Right renal cortex interstitium (tissue), 3 donors: ENCODE data around the gene ZDHHC14. TPM values are rescaled to one million over a fixed set of nuclear protein-coding genes. Genes with fewer than 3 reads are reported as not detected.

Source experiments
- DNase-seq, 3 donors: peaks; one replicate each; pipeline ENCODE4 v3.0.0-alpha.2; 2013; ENCODE audit warnings: low read depth in 3 of 3, low spot score in 2 of 3
- polyA plus RNA-seq, 3 donors: library from polyadenylated mRNA; unstranded; fragments of 120-200 nt; gene quantifications; one replicate each; pipeline ENCODE4 v1.2.1, GENCODE V29; 2013; ENCODE audit not compliant: insufficient read length in 3 of 3

Gene ZDHHC14
- polyA plus RNA-seq, 3 donors, result 15.9 to 19.5 (median 18.5) TPM

DNA sequence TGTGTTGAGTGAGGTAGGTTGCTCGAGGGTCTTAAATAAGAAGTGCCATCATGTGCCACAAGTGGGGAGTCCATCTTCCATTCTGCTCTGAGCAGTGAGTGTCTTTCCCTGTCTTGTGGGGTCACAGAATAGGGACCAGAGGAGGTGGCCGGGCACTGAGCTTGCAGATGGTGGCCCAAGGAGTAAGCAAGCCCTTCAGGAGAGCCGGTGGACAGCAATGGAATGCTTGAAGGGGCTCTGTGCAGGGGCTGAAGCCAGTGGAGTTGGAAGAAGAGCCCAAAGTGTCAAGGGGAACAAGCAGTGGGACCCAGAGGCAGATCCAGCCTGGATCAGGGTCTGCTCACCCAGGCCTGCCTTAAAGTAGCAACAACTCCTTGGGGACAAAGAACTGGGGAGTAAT is 228.6 kb downstream of the ZDHHC14 start:
- DNase-seq, result no peak

- no peak for DNase-seq
Observed at GRCh38 chr6:157610451-157610999, 229.5 kb downstream of the ZDHHC14 start.

GRCh38 chr6:157611406-157611805 is 230.4 kb downstream of the ZDHHC14 start:
- no peak for DNase-seq

DNA sequence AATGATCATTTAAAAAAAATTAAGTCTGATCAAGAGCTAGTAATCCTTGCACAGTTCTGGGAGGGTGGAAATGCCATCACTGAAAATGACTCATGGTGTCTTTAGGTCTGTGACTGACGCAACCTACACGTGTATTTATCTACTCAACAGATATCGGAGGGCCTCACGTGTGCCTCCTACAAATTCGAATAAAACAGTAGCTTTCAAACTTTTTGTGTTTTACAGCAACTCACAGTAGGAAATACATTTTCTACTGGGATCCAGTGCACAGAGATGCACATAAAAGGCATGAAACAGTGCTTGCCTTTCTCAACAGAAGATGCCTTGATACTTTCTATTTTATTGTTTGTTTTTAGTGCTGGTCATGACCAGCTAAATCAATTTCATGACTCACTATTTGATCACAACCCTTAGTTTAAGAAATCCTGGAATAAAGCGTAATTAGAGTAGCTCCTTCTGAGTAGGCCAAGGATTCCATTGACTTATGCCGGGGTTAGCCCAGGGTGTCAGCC is 232.1 kb downstream of the ZDHHC14 start:
- no peak for DNase-seq

GRCh38 chr6:157614026-157614568 is 233.1 kb downstream of the ZDHHC14 start:
- no peak for DNase-seq

- DNase-seq, result no peak
Observed at GRCh38 chr6:157615420-157615769, 234.4 kb downstream of the ZDHHC14 start.

DNA sequence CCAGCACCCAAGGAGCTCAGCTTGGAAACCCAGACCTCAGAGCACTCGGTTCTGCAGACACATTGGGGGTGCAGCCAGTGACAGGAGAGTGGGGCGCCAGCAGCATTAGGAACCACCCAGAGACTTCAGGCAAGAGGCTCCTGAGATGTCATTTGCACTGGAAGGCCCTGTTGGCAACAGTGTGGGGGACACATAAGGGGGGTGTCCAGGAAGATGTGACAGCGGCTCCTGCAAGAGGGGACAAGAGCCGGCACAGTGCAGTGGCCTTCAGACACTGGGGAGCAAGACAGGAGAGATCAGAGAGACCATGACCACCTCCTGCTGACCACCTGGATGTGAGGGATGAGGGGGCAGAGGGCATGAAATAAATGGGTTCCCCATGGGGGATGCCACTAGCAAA is 235.0 kb downstream of the ZDHHC14 start:
- no peak for DNase-seq

DNA sequence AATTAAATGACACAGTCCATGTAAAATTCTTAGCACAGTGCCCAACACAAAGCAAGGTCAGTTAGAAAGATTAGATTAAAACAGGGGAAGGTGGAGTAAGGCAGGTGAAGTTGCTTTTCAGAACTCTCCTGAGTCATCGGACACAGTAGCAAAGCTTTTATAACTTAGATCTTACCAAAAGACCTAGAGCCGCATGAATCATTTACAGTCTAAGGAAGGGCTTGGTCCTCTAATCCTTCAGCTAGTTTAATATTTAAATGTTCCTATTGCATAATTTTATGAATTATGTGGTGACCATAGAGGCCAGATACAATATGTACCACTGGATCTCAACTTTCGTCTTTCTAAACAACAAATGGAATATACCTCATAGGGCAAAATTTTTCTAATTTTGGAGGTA is 240.0 kb downstream of the ZDHHC14 start:
- DNase-seq, result no peak

DNA sequence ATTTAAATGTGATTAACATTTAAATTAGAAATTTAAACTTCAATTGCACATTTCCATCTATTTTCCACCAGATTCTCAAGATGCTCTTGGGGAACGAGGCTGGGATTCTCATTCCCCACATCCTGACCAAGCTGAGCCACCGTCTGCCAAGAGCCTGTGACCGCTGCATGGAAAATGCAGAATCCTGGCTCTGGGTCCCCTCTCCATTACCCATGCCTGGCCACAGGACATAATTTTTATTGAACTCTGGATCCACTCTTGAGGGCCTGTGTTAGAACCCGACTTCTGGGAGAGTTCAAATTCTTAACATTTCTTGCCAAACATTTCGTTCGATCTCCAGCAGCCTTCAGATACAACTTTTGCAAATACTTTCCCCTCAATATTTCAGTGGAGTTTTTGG is 240.4 kb downstream of the ZDHHC14 start:
- no peak for DNase-seq

DNA sequence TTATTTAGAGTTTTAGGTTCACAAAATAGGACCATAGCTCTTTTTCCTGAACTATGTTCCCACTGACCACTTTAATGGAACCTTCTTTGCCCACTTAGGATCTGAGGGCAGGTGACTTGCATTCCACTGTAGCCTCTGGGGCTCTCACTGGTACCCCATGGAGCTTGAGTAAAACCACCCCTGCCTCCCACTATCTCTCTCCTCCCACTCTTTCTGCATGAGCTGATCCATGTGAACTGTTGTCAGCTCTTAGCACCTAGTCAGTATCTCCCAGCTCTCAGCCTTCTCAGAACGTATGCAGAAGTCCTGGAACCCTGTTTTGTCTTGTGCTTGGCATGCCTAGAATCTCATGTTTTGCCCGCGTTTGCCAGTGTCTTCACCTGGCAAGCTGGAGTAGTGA is 241.4 kb downstream of the ZDHHC14 start:
- DNase-seq, result no peak

- no peak for DNase-seq
Observed at GRCh38 chr6:157625111-157625510, 244.1 kb downstream of the ZDHHC14 start.

DNA sequence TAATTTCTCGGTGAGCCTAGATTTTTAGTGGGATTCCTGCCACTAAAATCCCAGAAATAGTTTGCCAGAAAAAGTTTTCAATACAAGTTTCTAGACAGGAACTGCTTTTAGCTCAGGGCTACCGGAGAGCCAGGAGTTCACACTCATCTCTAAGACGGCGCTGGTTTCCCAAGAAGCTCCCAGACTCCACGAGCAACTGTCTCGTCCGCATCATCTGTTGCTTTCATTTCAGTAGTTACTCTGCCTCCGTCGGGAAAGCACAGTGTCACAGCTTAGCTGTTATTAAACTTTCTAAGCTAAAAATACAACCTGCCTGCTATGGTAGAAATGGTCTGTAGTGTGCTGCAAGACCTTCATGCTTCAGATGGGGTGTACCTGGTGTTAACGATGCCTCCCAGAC is 244.8 kb downstream of the ZDHHC14 start:
- DNase-seq, result no peak

GRCh38 chr6:157627195-157627966 is 246.4 kb downstream of the ZDHHC14 start:
- DNase-seq, result no peak

- no peak for DNase-seq
Observed at GRCh38 chr6:157628463-157628862, 247.5 kb downstream of the ZDHHC14 start.

DNA sequence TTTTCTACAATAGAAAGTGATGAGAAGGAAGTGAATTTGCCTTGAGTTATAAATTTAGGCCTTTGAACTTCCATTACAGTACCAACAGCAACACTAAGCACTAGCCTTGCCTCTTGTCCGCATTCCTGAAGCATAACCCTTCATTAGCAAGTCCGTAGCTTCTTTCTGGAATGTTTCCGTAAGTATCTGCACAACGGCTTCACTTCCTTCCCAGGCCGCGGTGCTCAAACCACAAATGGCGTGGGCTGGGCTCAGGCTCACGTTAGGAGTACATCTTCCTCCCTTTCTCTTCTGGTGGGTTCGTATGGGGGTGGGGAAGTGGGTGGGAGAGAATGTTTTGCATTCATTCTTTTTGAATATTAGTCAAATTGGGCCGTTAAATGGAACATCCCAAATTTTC is 248.2 kb downstream of the ZDHHC14 start:
- DNase-seq, result no peak

DNA sequence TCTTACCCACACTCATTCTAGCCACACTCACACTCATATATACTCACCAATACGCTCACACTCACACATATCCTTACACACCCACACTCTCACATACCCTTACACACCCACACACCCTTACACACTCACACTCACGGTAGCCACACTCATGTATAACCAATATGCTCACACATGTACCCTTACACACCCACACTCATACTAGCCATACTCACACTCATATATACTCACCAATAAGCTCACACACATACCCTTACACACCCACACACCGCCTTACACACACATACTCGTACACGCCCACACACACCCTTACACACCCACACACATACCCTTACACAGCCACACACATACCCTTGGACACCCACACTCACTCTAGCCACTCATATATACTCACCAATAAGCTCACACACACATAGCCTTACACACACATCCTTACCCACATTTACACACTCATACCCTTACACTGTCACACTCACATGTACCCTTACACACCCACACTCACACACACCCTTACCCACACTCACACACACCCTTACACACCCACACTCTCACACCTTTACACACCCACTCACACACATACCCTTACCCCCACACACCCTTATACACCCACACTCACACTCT is 249.6 kb downstream of the ZDHHC14 start:
- DNase-seq, result no peak

DNA sequence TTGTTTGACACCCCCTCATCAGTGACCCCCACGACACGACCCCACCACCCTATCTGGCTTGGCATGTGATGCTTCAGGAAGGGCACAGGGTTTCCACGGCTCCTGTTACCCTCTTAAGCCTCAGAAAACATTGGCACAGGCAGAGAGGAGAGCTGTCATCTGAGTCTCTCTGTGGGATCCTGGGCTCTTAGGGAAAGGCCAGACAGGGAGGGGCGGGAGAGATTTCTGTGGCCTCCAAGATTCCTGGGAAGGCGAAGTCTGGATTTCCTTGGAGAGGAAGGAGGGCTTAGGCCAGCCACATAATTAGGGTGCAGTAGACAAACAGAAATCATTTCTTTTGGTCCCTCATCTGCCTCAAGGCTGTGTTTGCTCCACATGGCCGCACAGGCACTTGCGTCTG is 250.4 kb downstream of the ZDHHC14 start:
- DNase-seq, result no peak

DNA sequence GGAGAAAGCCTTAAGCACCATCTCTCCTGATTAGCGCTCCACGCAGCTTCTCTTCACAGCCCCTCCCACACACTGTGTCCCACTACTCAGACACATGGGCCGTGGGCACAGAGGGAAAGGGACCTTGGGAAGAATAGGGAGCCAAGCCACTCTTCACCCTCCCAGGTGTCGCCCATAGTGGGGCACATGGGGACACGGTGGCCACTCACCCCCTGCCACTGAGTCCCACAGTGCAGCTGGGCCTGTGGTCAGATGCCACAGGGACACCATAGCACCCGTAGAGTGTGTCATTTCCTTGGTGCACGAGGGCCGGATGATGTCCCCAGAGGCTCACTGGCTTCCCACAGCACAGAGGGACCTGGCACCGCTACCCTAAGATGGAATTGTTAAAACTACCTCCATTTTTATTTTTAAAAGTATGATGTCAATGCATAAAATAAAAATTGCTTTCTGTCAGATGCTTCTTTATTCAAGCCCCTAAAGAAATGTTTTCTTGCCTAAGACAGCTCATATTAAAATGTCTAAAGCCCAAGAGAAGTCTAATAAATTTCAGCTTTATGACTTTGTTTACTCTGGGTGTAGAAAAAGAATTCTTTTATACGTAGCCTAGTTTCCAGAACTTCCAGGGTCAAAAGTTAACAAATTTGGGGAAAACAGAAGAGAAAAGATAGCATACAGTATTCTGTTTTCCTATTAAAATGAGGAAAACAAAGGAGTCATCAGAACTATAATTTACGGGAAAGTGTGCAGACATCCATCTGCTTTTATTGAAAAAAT is 251.0 kb downstream of the ZDHHC14 start:
- no peak for DNase-seq

GRCh38 chr6:157632821-157633220 is 251.8 kb downstream of the ZDHHC14 start:
- DNase-seq, result no peak

DNA sequence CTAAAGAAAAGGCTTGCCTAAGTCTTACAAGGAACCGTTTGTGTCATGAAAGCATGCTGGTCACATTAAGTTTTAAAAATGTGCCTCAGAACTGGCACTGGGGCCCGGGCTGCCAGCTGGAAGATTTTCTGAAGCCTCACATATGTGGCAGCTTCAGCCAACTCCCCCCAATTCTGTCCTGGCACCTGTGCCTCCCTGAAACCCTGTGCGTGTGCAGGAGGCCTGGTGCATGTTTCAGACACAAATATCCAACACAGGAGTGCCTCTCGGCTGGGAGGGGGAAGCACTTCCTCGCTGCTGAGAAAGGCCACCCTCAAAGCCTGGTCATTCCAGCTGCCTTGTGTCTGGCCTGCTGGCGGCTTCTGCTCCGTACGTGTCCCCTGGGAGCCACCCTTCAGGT is 253.6 kb downstream of the ZDHHC14 start:
- DNase-seq, result no peak
